Chondrocyte (in vitro differentiated cells): ENCODE measurements around the gene LRTM2. TPM values are rescaled to one million over a fixed set of nuclear protein-coding genes. Genes with fewer than 3 reads are reported as not detected.

Experiments
- DNase-seq: peaks from one replicate; pipeline ENCODE4 v3.0.0; 2021; ENCODE audit warnings: mixed read lengths, low spot score
- H3K27ac Mint-ChIP-seq: one replicate; pipeline ENCODE4 v1.8.0; 2021; ENCODE audit warnings: mild to moderate bottlenecking, moderate library complexity, mixed read lengths; ENCODE audit not compliant: unreplicated experiment
- H3K27me3 Mint-ChIP-seq: 2 replicates; pipeline ENCODE4 v1.8.0; 2021; ENCODE audit warnings: low read depth, mixed read lengths
- H3K36me3 Mint-ChIP-seq: 2 replicates; pipeline ENCODE4 v1.8.0; 2021; ENCODE audit warnings: low read depth, mixed read lengths
- H3K4me1 Mint-ChIP-seq: 2 replicates; pipeline ENCODE4 v1.8.0; 2021; ENCODE audit warnings: low read depth, mild to moderate bottlenecking, mixed read lengths
- H3K4me3 Mint-ChIP-seq: one replicate; pipeline ENCODE4 v1.8.0; 2021; ENCODE audit warnings: mild to moderate bottlenecking, moderate library complexity, mixed read lengths; ENCODE audit not compliant: unreplicated experiment
- H3K9me3 Mint-ChIP-seq: 2 replicates; pipeline ENCODE4 v1.8.0; 2021; ENCODE audit warnings: low read depth, mixed read lengths
- total RNA-seq: library from RNA; stranded (reverse); gene quantifications from 3 replicates; pipeline ENCODE4 v1.2.1, GENCODE V29; 2021
- TF ChIP-seq, protein P1 (sequence below): fragments of 200-600 bp; sonication (generic); IDR thresholded peaks from 2 replicates; pipeline ENCODE4 v1.5.0; 2021; ENCODE audit warnings: antibody characterized with exemption, mild to moderate bottlenecking, moderate library complexity

Gene LRTM2
- total RNA-seq, 1 donor from 2014 or later = not detected

GRCh38 chr12:1878214-1878613 is 57.8 kb downstream of the LRTM2 start:
- Mint-ChIP-seq H3K27ac (no peak overlapping the region), H3K4me1 (no peaks in the 10 kb centered on the region), H3K4me3 (no peak overlapping the region), H3K9me3 (peaks cover 6% of the 10 kb centered on the region), H3K36me3 (peaks cover 3% of the 10 kb centered on the region), H3K27me3 (peaks cover 29% of the 10 kb centered on the region)
- TF ChIP-seq, protein P1, sequence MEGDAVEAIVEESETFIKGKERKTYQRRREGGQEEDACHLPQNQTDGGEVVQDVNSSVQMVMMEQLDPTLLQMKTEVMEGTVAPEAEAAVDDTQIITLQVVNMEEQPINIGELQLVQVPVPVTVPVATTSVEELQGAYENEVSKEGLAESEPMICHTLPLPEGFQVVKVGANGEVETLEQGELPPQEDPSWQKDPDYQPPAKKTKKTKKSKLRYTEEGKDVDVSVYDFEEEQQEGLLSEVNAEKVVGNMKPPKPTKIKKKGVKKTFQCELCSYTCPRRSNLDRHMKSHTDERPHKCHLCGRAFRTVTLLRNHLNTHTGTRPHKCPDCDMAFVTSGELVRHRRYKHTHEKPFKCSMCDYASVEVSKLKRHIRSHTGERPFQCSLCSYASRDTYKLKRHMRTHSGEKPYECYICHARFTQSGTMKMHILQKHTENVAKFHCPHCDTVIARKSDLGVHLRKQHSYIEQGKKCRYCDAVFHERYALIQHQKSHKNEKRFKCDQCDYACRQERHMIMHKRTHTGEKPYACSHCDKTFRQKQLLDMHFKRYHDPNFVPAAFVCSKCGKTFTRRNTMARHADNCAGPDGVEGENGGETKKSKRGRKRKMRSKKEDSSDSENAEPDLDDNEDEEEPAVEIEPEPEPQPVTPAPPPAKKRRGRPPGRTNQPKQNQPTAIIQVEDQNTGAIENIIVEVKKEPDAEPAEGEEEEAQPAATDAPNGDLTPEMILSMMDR = no peak
- no peak for DNase-seq

- DNase-seq = no peak
- Mint-ChIP-seq H3K27ac (no peak overlapping the region), H3K4me1 (no peaks in the 10 kb centered on the region), H3K27me3 (peaks cover 34% of the 10 kb centered on the region), H3K36me3 (peaks cover 3% of the 10 kb centered on the region), H3K4me3 (no peak overlapping the region), H3K9me3 (peaks cover 6% of the 10 kb centered on the region)
- TF ChIP-seq, protein P1 = no peak
These were observed 58.3 kb downstream of the LRTM2 start for GRCh38 chr12:1878695-1879094.

- peaks cover 29% of the 10 kb centered on the region for H3K27me3 Mint-ChIP-seq
- H3K4me3 Mint-ChIP-seq = no peak overlapping the region
- peaks cover 3% of the 10 kb centered on the region for H3K36me3 Mint-ChIP-seq
- peaks cover 6% of the 10 kb centered on the region for H3K9me3 Mint-ChIP-seq
- no peak overlapping the region for H3K27ac Mint-ChIP-seq
- DNase-seq = no peak
- no peaks in the 10 kb centered on the region for H3K4me1 Mint-ChIP-seq
- TF ChIP-seq, protein P1 = no peak
These were observed 59.3 kb downstream of the LRTM2 start for GRCh38 chr12:1879633-1880032.

DNA sequence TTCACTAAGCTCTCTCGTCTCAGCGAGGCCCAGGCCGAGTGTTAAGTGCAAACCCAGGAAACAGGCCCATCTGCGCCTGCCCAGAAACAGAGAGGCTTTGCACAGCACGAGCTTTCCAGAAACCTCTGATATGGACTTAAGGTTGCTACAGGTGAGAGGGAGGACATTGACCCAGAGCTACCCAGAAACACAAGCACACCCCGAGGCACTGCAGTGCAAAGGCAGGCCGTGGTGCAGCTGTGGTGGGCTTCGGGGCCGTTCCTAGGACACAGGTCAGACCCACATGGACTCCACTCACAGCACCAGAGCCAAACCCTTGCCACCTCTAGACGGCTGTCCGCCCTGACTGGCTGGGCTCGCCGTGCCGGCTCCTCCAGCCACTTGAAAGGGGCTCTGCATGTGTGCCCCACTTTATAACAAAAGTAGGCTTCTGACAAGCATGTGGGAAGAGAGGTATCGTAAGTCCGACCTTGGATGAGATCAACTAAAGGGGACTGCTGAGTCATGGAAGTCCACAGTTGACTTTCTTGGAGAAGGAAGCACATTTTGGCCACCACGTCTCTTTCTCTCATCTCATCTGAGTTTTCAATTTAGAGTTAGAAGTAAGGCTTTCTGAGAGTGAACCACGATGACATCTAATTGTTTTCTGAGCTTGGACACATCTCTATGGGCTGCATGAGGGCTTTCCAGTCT is 59.9 kb downstream of the LRTM2 start:
- H3K9me3 Mint-ChIP-seq = peaks cover 6% of the 10 kb centered on the region
- peaks cover 26% of the 10 kb centered on the region for H3K27me3 Mint-ChIP-seq
- peaks cover 3% of the 10 kb centered on the region for H3K36me3 Mint-ChIP-seq
- no peak overlapping the region for H3K27ac Mint-ChIP-seq
- no peaks in the 10 kb centered on the region for H3K4me1 Mint-ChIP-seq
- DNase-seq = no peak
- no peak overlapping the region for H3K4me3 Mint-ChIP-seq
- TF ChIP-seq, protein P1 = no peak

DNA sequence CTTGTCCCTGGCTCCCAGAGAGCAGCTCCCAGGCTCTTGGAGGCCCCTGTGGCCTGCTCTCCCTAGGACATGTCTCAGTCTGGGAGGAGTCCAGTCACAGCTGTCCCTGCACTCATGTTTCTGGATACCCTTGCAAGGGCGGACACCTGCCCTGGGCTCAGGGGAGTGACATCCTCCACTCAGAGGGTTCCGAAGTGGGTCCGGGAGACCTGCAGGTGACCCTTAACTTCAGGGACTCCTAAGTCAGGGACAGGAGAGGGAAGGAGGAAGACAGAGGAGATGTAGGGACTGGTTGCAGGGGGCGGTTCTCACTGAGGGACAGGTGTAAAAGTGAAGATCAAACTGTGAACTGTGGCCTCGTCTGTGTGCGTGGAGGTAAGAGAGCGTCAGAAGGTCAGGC is 60.5 kb downstream of the LRTM2 start:
- Mint-ChIP-seq H3K4me1 (no peaks in the 10 kb centered on the region), H3K9me3 (peaks cover 6% of the 10 kb centered on the region), H3K4me3 (no peak overlapping the region), H3K27me3 (peaks cover 22% of the 10 kb centered on the region), H3K27ac (no peak overlapping the region), H3K36me3 (peaks cover 3% of the 10 kb centered on the region)
- TF ChIP-seq, protein P1 = no peak
- DNase-seq = no peak
